ENCODE results near the gene SUCLG2. TPM values are rescaled to one million over a fixed set of nuclear protein-coding genes. Genes with fewer than 3 reads are reported as not detected.

SUCLG2 gene
- total RNA-seq, 4 donors from 2014 or later, result 55.2 to 69.3 (median 63.4) TPM

DNA sequence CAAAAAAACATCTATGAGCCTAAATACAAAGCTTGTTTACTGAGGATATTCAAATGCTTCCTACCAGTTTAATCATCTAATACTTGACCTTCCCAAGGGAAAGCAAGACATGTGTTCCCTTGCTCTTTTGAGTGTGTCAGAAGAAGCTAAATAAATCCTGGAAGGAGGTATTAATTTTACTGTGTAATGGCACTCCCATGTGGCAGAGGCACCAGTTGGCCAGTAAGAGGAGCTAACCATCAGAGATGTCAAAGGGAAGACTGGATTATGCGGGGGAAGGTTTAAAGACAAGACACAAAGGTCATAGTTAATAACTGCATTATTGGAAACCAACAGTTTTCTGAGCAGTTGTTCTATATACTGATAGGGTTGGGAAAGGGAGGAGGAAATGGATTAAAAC is 125.1 kb downstream of the SUCLG2 start:
- DNase-seq (ENCODE audit: extremely low spot score), result no peak
- Histone ChIP-seq H3K36me3 (peaks cover 7 to 28% (median 21%) of the 10 kb centered on the region in 4 donors), H3K4me1 (peaks cover 0 to 9% (median 7%) of the 10 kb centered on the region in 4 donors), H3K27me3 (no peaks in the 10 kb centered on the region), H3K4me3 (no peak overlapping the region), H3K27ac (replicated peaks in 1 of 4) (no peak overlapping the region), H3K9me3 (no peaks in the 10 kb centered on the region)
- intact Hi-C loops (cut with DNase I), result no loop called here
- whole genome bisulfite sequencing, result 94% methylated on average over 1 of the region's 1 CpG
- TF ChIP-seq EP300 (IDR thresholded peaks at IDR 0.05), result no peak
- no peak for TF ChIP-seq POLR2A (IDR thresholded peaks at IDR 0.05; ENCODE audit: low read depth)
- TF ChIP-seq, protein P1, sequence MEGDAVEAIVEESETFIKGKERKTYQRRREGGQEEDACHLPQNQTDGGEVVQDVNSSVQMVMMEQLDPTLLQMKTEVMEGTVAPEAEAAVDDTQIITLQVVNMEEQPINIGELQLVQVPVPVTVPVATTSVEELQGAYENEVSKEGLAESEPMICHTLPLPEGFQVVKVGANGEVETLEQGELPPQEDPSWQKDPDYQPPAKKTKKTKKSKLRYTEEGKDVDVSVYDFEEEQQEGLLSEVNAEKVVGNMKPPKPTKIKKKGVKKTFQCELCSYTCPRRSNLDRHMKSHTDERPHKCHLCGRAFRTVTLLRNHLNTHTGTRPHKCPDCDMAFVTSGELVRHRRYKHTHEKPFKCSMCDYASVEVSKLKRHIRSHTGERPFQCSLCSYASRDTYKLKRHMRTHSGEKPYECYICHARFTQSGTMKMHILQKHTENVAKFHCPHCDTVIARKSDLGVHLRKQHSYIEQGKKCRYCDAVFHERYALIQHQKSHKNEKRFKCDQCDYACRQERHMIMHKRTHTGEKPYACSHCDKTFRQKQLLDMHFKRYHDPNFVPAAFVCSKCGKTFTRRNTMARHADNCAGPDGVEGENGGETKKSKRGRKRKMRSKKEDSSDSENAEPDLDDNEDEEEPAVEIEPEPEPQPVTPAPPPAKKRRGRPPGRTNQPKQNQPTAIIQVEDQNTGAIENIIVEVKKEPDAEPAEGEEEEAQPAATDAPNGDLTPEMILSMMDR (IDR thresholded peaks at IDR 0.05), result no peak
- TF ChIP-seq POLR2AphosphoS5 (IDR thresholded peaks at IDR 0.05), result no peak

DNA sequence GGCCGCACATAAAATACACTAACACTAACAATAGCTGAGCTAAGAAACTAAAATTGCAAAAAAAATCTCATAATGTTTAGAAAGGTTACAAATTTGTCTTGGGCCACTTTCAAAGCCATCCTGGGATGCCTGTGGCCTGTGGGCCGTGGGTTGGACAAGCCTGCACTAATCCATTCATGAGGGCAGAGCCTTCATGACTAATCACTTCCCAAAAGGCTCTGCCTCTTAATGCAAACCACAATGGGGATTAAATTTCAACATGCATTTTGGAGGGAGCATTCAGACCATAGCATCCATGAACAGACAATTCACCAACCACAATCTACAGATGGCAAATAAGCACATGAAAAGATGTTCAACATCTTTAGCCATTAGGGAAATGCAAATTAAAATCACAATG is 128.2 kb downstream of the SUCLG2 start:
- no peak for TF ChIP-seq POLR2A (IDR thresholded peaks at IDR 0.05; ENCODE audit: low read depth)
- TF ChIP-seq POLR2AphosphoS5 (IDR thresholded peaks at IDR 0.05), result no peak
- no peak for TF ChIP-seq EP300 (IDR thresholded peaks at IDR 0.05)
- TF ChIP-seq, protein P1 (IDR thresholded peaks at IDR 0.05), result no peak
- WGBS, result 92% methylated on average over 2 of the region's 2 CpGs
- intact Hi-C loops (cut with DNase I), result no loop called here
- no peaks in the 10 kb centered on the region for H3K9me3 ChIP-seq
- no peak overlapping the region for H3K4me3 ChIP-seq
- DNase-seq (ENCODE audit: extremely low spot score), result no peak
- H3K4me1 ChIP-seq, result peaks cover 0 to 8% (median 4%) of the 10 kb centered on the region in 4 donors
- H3K36me3 ChIP-seq, result peaks cover 7 to 28% (median 21%) of the 10 kb centered on the region in 4 donors
- no peaks in the 10 kb centered on the region for H3K27me3 ChIP-seq
- no peak overlapping the region for H3K27ac ChIP-seq (replicated peaks in 1 of 4)

DNA sequence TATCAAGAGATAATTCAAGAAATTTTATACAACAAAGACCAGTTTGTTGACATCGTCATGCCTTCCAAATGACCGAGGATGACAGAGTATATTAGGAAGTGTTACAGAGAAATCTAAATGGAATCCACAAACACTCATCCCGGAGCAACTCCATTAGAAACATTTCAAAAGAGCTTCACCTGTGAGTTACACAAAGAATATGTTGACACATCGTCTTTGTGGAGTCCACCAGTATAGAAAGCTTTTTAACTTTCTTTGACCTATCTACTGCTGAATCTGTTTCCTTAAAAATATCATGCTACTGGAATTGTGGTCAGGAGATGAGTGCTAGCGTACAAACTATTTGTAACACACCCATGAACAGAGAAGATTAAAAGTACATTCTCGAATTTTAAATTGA is 130.4 kb downstream of the SUCLG2 start:
- WGBS, result 80% methylated on average over 6 of the region's 6 CpGs
- Histone ChIP-seq H3K4me3 (no peak overlapping the region), H3K9me3 (no peaks in the 10 kb centered on the region), H3K27ac (replicated peaks in 1 of 4) (no peak overlapping the region), H3K36me3 (peaks cover 7 to 38% (median 24%) of the 10 kb centered on the region in 4 donors), H3K4me1 (no peaks in the 10 kb centered on the region), H3K27me3 (no peaks in the 10 kb centered on the region)
- intact Hi-C loops (cut with DNase I), result no loop called here
- no peak for DNase-seq (ENCODE audit: extremely low spot score)
- TF ChIP-seq EP300 (IDR thresholded peaks at IDR 0.05) (no peak), POLR2AphosphoS5 (IDR thresholded peaks at IDR 0.05) (no peak), POLR2A (IDR thresholded peaks at IDR 0.05; ENCODE audit: low read depth) (no peak)
- TF ChIP-seq, protein P1 (IDR thresholded peaks at IDR 0.05), result no peak

DNA sequence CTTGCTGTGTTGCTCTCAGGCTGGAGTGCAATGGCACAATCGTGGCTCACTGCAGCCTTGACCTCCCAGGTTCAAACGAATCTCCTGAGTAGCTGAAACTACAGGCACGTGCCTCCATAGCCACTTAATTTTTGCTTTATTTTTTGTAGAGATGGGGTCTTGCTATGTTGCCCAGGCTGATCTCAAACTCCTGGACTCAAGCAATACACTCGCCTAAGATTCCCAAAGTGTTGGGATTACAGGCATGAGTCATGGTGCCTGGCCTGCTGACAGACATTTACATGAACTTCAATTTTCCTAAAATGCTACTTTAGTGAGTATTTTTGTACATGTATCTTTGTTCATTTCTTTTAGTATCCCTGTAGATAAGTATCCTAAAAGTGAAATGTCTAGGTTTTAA is 132.3 kb downstream of the SUCLG2 start:
- WGBS, result 94% methylated on average over 4 of the region's 4 CpGs

More for the DNA sequence above, 132.3 kb downstream of the SUCLG2 start:
- TF ChIP-seq POLR2AphosphoS5 (IDR thresholded peaks at IDR 0.05) (no peak), POLR2A (IDR thresholded peaks at IDR 0.05; ENCODE audit: low read depth) (no peak), EP300 (IDR thresholded peaks at IDR 0.05) (no peak)
- TF ChIP-seq, protein P1 (IDR thresholded peaks at IDR 0.05), result no peak
- Histone ChIP-seq H3K27ac (replicated peaks in 1 of 4) (no peak overlapping the region), H3K36me3 (peaks cover 2 to 32% (median 16%) of the 10 kb centered on the region in 4 donors), H3K4me1 (no peaks in the 10 kb centered on the region), H3K4me3 (no peak overlapping the region), H3K9me3 (no peaks in the 10 kb centered on the region), H3K27me3 (no peaks in the 10 kb centered on the region)
- no peak for DNase-seq (ENCODE audit: extremely low spot score)
- intact Hi-C loops (cut with DNase I), result no loop called here
